HG03575 (cell line): Measurements from ENCODE around the gene MDC1.

Source experiments
- ATAC-seq: cut with Tn5 transposase; IDR thresholded peaks from one replicate; pipeline ENCODE4 v1.9.1; 2021; ENCODE audit not compliant: unreplicated experiment, insufficient number of reproducible peaks, low FRiP score; ENCODE audit errors: extremely low read depth

MDC1 gene

GRCh38 chr6:30714263-30714662 lies 2.8 kb downstream of the MDC1 start:
- ATAC-seq: no peak

- ATAC-seq: no peak
Measured at GRCh38 chr6:30712441-30712945, 4.6 kb downstream of the MDC1 start.

- no peak for ATAC-seq
Measured at GRCh38 chr6:30711758-30712380, 5.2 kb downstream of the MDC1 start.

GRCh38 chr6:30709101-30709868 lies 7.8 kb downstream of the MDC1 start:
- ATAC-seq: no peak

GRCh38 chr6:30707281-30707850 lies 9.7 kb downstream of the MDC1 start:
- ATAC-seq: no peak

GRCh38 chr6:30705620-30706019 lies 11.5 kb downstream of the MDC1 start:
- ATAC-seq: no peak

GRCh38 chr6:30703821-30704220 lies 13.3 kb downstream of the MDC1 start:
- ATAC-seq: no peak

GRCh38 chr6:30703011-30703410 lies 14.1 kb downstream of the MDC1 start:
- ATAC-seq: no peak

GRCh38 chr6:30700340-30700739 lies 16.7 kb downstream of the MDC1 start:
- ATAC-seq: no peak

- no peak for ATAC-seq
Measured at GRCh38 chr6:30696432-30696831, 20.6 kb downstream of the MDC1 start.

GRCh38 chr6:30691208-30691847 lies 25.8 kb downstream of the MDC1 start:
- no peak for ATAC-seq

GRCh38 chr6:30690403-30691207 lies 26.5 kb downstream of the MDC1 start, which contains the start of gene NRM:
Gene NRM, minus strand, starts transcription at chr6:30690984. Its CDS starts 10 bp downstream, at chr6:30690974.
- no peak for ATAC-seq

- no peak for ATAC-seq
Measured at GRCh38 chr6:30689985-30690384, 27.1 kb downstream of the MDC1 start.

- ATAC-seq: no peak
Measured at GRCh38 chr6:30689022-30689865, 27.8 kb downstream of the MDC1 start.

GRCh38 chr6:30688569-30688968 lies 28.5 kb downstream of the MDC1 start:
- no peak for ATAC-seq

GRCh38 chr6:30687659-30688431 lies 29.2 kb downstream of the MDC1 start:
- no peak for ATAC-seq

GRCh38 chr6:30686908-30687658 lies 30.0 kb downstream of the MDC1 start:
- no peak for ATAC-seq
